Skeletal muscle cell (primary cell): Measurements from ENCODE around the gene HSF2BP.
"Not testable (repeated sequence)": the region's sequence is repeated elsewhere in the genome, so short reads cannot be mapped to it uniquely, and the experiment has no call there.

Experiments used
- DNase-seq: peaks from one replicate; pipeline ENCODE4 v3.0.0-alpha.2; 2010; ENCODE audit warnings: low read depth
- H3K4me3 ChIP-seq: 2 replicates; pipeline ENCODE4 v1.5.1; 2011; ENCODE audit warnings: low read depth, mild to moderate bottlenecking, control low read depth, low read length, moderate library complexity

HSF2BP gene

DNA sequence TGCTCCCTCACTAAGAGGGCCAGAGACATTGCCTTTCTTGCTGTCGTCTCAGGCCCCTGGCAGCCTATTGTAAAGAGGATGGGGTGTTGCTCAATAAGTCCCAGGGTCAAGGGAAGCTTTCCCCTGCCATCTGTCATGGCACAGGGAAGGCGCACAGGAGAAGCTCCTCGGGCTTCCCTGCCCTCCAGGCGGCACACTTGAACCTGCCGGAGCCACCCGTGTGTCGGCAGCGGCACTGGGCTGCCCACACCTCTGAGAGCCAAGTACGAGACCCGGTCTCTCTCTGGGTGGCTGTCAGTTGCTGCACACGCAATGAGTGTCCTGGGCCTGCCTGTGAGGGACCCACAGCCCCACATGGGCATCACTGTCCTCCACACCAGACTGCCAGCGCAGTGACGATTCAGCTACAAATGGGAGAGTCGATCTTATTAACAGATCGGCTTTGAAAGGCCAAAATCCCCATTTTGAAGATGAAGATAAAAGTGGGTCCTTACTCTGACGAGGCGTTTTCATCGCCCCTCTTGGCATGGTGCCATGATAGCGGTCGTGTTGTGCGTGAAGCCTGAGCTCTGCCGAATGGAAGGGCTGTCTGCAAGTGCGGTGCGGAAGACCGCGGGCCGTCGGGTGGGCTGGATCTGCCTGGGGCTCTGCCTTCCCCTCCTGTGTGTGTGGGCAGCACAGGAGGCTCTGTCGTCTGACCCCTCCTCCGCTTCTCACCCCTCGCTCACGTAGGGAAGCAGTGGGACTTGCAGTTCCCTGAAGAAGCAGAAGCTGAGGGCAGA, 30.5 kb upstream of the HSF2BP start:
- no peak overlapping the region for H3K4me3 ChIP-seq
- DNase-seq, result no peak

- H3K4me3 ChIP-seq, result no peak overlapping the region
- no peak for DNase-seq
These were observed 29.6 kb upstream of the HSF2BP start for GRCh38 chr21:43688906-43689305.

DNA sequence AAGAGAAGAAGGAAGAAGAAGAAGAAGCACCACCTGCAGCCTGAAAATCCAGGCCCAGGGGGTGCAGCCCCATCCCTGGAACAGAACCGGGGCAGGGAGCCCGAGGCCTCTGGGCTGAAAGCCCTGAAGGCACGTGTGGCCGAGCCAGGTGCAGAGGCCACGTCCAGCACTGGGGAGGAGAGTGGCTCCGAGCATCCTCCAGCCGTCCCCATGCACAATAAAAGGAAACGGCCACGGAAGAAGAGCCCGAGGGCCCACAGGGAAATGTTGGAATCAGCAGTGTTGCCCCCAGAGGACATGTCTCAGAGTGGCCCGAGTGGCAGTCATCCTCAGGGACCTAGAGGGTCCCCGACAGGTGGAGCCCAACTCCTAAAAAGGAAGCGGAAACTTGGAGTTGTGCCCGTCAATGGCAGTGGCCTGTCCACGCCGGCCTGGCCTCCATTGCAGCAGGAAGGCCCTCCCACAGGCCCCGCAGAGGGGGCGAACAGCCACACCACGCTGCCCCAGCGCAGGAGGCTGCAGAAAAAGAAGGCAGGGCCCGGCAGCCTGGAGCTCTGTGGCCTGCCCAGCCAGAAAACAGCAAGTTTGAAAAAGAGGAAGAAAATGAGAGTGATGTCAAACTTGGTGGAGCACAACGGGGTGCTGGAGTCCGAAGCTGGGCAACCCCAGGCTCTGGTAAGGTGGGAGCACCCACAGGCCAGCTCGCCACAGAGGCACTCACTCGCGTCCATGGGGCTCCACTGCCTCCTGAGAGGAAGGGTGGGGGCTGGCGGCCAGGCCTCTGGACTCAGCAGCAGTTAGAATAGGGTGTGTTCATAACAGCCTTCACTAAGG, 28.5 kb upstream of the HSF2BP start:
- no peak overlapping the region for H3K4me3 ChIP-seq

GRCh38 chr21:43686811-43687565, 27.7 kb upstream of the HSF2BP start:
- no peak for DNase-seq
- no peak overlapping the region for H3K4me3 ChIP-seq

More for the DNA sequence above, 28.5 kb upstream of the HSF2BP start:
- DNase-seq, result no peak

GRCh38 chr21:43684424-43684823, 25.1 kb upstream of the HSF2BP start:
- no peak for DNase-seq
- H3K4me3 ChIP-seq, result no peak overlapping the region

- H3K4me3 ChIP-seq, result no peak overlapping the region
- no peak for DNase-seq
These were observed 22.4 kb upstream of the HSF2BP start for GRCh38 chr21:43681650-43682049.

- not testable (repeated sequence) for H3K4me3 ChIP-seq, DNase-seq
These were observed 21.1 kb upstream of the HSF2BP start for GRCh38 chr21:43680421-43680820.

DNA sequence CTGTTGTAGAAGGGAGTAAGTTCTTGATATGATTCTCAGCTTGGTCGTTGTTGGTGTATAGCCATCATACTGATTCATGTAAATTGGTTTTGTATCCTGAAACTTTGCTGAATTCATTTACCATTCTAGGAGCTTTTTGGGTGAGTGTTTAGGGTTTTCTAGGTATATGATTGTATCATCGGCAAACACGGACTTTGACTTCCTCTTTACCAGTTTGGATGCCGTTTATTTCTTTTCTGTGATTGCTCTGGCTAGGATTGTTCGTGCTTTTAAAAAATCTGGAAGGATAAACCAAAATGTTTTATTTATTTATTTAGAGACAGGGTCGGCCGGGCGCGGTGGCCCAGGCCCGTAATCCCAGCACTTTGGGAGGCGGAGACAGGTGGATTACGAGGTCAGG, 20.7 kb upstream of the HSF2BP start:
- no peak for DNase-seq
- no peak overlapping the region for H3K4me3 ChIP-seq

DNA sequence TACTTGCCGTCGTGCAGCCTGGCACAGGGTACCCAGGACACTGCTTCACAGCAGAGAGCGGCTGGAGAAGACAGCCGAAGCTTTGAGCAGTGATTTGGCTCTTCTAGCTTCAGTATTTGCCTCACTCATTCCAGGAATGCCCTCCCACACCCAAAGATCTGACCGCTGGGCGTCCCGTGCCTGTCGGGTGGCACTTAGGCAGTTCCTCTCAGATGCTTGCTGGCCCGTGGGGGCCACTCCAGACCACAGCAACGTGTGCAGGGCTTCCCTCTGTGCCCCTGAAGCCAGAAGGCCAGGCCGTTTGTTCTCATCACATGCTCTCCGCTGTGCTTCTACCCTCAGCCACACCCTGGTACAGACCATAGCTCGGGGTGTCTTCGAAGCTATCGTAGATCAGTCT, 17.1 kb upstream of the HSF2BP start:
- no peak for DNase-seq
- no peak overlapping the region for H3K4me3 ChIP-seq

DNA sequence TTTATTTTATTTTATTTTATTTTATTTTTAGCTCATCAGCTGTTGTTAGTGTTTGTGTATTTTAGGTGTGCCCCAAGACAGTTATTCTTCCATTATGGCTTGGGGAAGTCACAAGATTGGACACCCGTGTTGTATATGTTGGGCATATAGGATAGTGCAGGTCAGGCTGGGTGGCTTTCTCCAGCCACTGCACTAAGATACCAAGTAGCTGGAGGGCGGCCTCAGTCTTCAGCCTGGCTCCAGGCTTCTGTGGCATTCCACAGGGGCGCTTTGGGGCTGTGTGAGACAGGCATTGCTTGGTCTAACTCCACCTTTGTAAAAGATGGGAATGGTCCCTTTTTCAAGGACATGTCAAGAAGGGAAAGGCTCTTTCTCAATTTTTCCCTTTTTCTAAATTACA, 16.6 kb upstream of the HSF2BP start:
- DNase-seq, result no peak
- H3K4me3 ChIP-seq, result no peak overlapping the region

DNA sequence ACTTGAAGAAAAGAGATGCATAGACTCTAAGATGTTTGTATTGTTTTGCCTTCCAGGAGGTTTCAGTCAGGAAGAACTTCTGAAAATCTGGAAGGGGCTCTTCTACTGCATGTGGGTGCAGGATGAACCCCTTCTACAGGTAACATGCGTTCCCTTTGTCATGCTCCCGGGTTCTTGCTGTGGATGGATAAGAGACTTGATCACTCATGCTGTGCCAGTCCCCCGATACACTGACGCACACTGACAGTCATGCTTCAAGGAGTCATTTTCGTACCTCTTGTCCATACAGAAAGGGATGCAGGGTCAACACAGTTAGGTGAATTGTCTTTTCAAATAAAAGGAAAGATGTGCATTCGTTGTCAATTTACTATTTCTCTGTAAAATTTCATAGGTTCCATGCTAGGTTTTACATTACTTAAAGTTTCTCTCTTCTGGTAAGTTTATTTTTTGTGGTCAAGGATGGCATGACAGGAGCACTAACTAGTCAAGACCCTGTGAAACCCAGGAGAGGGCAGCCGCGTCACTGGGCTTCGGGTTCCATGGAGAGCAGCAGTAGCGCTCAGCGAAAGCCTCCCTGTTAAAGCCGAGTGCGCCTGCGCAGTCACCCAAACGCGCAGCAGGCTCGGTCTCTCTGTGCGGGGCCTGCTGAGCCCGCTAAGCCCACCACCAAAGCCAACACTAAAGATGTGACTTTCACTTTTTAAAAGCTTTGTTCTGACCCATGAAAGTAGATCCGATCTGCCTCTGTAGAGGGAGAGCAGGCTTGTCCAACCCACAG, 10.7 kb upstream of the HSF2BP start:
- no peak overlapping the region for H3K4me3 ChIP-seq

DNA sequence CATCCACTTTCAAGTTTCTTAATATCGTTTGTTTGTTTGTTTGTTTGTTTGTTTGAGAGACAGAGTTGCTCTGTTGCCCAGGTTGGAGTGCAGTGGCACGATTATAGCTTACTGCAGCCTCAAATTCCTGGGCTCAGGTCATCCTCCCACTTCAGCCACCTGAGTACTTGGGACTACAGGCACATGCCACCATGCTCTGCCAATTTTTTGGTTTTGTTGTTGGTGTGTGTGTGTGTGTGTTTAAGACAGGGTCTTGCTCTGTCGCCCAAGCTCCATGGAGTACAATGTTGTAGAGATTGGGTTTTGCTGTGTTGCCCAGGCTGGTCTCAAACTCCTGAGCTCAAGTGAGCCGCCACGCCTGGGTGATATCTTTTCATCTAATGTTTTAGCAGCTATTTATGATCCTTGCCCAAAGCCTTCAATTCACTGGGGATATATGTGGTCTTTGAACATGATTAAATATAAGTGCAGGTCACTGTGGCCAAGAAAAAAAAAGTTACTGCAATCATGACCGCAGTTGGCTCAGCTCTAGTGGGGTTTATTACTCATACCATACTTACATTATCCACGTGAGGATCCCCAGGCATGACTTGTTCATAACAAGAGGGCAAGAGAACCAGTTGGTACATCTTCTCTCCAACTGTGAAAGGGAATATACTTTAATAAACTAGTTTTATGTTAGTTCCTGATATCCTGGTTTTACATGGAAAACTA, 8.1 kb upstream of the HSF2BP start:
- DNase-seq, result peak; percentile 60
- no peak overlapping the region for H3K4me3 ChIP-seq

More for the DNA sequence above, 10.7 kb upstream of the HSF2BP start:
- no peak for DNase-seq

DNA sequence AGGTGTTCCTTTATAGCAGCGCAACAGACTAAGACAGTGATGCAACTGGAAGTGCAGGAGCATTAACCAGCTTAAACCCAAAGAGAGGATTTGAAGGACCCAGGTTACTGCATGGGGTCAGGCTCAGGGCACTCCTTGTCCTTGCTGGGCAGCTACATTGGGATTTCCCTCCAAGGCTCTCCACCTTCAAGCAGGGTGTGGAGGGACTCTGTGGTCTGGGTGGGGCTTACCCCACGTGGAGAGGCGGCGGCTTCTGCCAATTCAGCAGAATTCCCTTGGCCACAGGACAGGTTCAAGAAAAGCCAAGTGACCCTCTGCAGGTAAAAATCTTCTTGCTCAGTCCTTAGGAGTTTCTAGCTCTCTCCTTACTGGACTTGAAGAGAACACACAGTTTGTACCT, 6.6 kb upstream of the HSF2BP start:
- DNase-seq, result no peak
- H3K4me3 ChIP-seq, result no peak overlapping the region

- H3K4me3 ChIP-seq, result no peak overlapping the region
- DNase-seq, result no peak
These were observed 5.1 kb upstream of the HSF2BP start for GRCh38 chr21:43664358-43664757.

GRCh38 chr21:43663033-43663432, 3.7 kb upstream of the HSF2BP start:
- H3K4me3 ChIP-seq, result no peak overlapping the region
- DNase-seq, result no peak

GRCh38 chr21:43662286-43662685, 3.0 kb upstream of the HSF2BP start:
- no peak for DNase-seq
- no peak overlapping the region for H3K4me3 ChIP-seq

GRCh38 chr21:43658769-43659135, 536 bp downstream of the HSF2BP start:
- no peak overlapping the region for H3K4me3 ChIP-seq
- DNase-seq, result no peak

- DNase-seq, result no peak
- no peak overlapping the region for H3K4me3 ChIP-seq
These were observed 1.1 kb downstream of the HSF2BP start for GRCh38 chr21:43658088-43658741.
